K562 (cell line): ENCODE data around the gene NPFFR1. TPM values are rescaled to one million over a fixed set of nuclear protein-coding genes. Genes with fewer than 3 reads are reported as not detected.

Experiments used
- ARID4B ChIP-seq: sonication (generic); formaldehyde crosslinking; IDR thresholded peaks from 2 replicates; pipeline ENCODE4 v1.8.0; 2022; ENCODE audit warnings: mild to moderate bottlenecking, missing genetic modification reagents
- BRCA1 ChIP-seq, 2 experiments: fragments of 450-650 bp in 1 of 2; sonication (generic) in 1 of 2; formaldehyde crosslinking in 1 of 2; IDR thresholded peaks; 2 replicates each; pipeline versions ENCODE4 v1.5.0 to v1.6.1; 2017 to 2020; ENCODE audit warnings: mild to moderate bottlenecking in 1 of 2, missing genetic modification reagents in 1 of 2
- CBFA2T3 ChIP-seq: fragments of 450-650 bp; IDR thresholded peaks from 2 replicates; pipeline ENCODE4 v1.6.1; 2017
- CTBP1 ChIP-seq: fragments of 450-650 bp; IDR thresholded peaks from 2 replicates; pipeline ENCODE4 v1.6.1; 2016; ENCODE audit warnings: borderline replicate concordance
- FIP1L1 ChIP-seq: fragments of 200-400 bp; formaldehyde crosslinking; IDR thresholded peaks from 2 replicates; pipeline ENCODE4 v1.6.1; 2018; ENCODE audit warnings: mild to moderate bottlenecking, low read depth, low read length; ENCODE audit not compliant: poor library complexity, severe bottlenecking
- FOXK2 ChIP-seq, 2 experiments: fragments of 450-650 bp; IDR thresholded peaks in 1 of 2; conservative IDR thresholded peaks in 1 of 2; 2 replicates each; pipeline ENCODE4 v1.6.1; 2016; ENCODE audit warnings: low read depth in 2 of 2, mild to moderate bottlenecking in 1 of 2
- FOXP1 ChIP-seq: sonication (generic); formaldehyde crosslinking; IDR thresholded peaks from 2 replicates; pipeline ENCODE4 v1.8.0; 2022; ENCODE audit warnings: mild to moderate bottlenecking, missing genetic modification reagents
- HMBOX1 ChIP-seq: sonication (generic); IDR thresholded peaks from 2 replicates; pipeline ENCODE4 v1.6.1; 2016
- KLF13 ChIP-seq: fragments of 450-650 bp; IDR thresholded peaks from 2 replicates; pipeline ENCODE4 v1.6.1; 2016; ENCODE audit warnings: missing genetic modification characterization, low read depth, mild to moderate bottlenecking, missing compliant biosample characterization, moderate library complexity, borderline replicate concordance
- POLR2B ChIP-seq: fragments of 450-650 bp; IDR thresholded peaks from 2 replicates; pipeline ENCODE4 v1.6.1; 2018; ENCODE audit warnings: low read depth; ENCODE audit not compliant: partially characterized antibody
- PTTG1 ChIP-seq: fragments of 450-650 bp; IDR thresholded peaks from 2 replicates; pipeline ENCODE4 v1.6.1; 2016; ENCODE audit warnings: low read depth, mild to moderate bottlenecking, missing genetic modification characterization, missing compliant biosample characterization
- RAD51 ChIP-seq: fragments of 450-650 bp; IDR thresholded peaks from 2 replicates; pipeline ENCODE4 v1.7.1; 2016; ENCODE audit warnings: low read depth, mild to moderate bottlenecking, borderline replicate concordance
- RFX7 ChIP-seq: fragments of 250-450 bp; sonication (Bioruptor Pico); IDR thresholded peaks from 2 replicates; pipeline ENCODE4 v1.5.1; 2021; ENCODE audit warnings: mild to moderate bottlenecking
- SMARCA4 ChIP-seq: fragments of 450-650 bp; IDR thresholded peaks from 2 replicates; pipeline ENCODE4 v1.6.1; 2016
- SMARCE1 ChIP-seq: fragments of 450-650 bp; IDR thresholded peaks from 2 replicates; pipeline ENCODE4 v1.7.1; 2016; ENCODE audit warnings: mild to moderate bottlenecking
- TEAD2 ChIP-seq: fragments of 450-650 bp; IDR thresholded peaks from 2 replicates; pipeline ENCODE4 v1.6.1; 2016; ENCODE audit warnings: missing genetic modification characterization, control low read depth, missing compliant biosample characterization
- TEAD4 ChIP-seq, 2 experiments: sonication (generic) in 1 of 2; formaldehyde crosslinking in 1 of 2; IDR thresholded peaks; 2 replicates each; pipeline versions ENCODE4 v1.6.1 to v1.8.0; 2012 to 2022; ENCODE audit warnings: borderline replicate concordance in 1 of 2, inconsistent platforms in 1 of 2, low read length in 1 of 2, mild to moderate bottlenecking in 1 of 2, missing genetic modification reagents in 1 of 2
- ZBTB1 ChIP-seq: sonication (generic); formaldehyde crosslinking; IDR thresholded peaks from 2 replicates; pipeline ENCODE4 v1.8.1; 2023; ENCODE audit warnings: missing genetic modification reagents, low read depth, mild to moderate bottlenecking, borderline replicate concordance
- ZFX ChIP-seq: sonication (generic); formaldehyde crosslinking; IDR thresholded peaks from 2 replicates; pipeline ENCODE4 v1.8.0; 2022; ENCODE audit warnings: mild to moderate bottlenecking, missing genetic modification reagents, moderate library complexity
- ZNF212 ChIP-seq: fragments of 450-650 bp; formaldehyde crosslinking; IDR thresholded peaks from 2 replicates; pipeline ENCODE4 v1.4.0; 2020; ENCODE audit warnings: mild to moderate bottlenecking
- ZNF239 ChIP-seq: fragments of 250-450 bp; sonication (Bioruptor Pico); IDR thresholded peaks from 2 replicates; pipeline ENCODE4 v1.4.0; 2020; ENCODE audit warnings: mild to moderate bottlenecking
- ZNF561 ChIP-seq: fragments of 450-650 bp; formaldehyde crosslinking; conservative IDR thresholded peaks from 2 replicates; pipeline ENCODE4 v1.4.0; 2020; ENCODE audit warnings: mild to moderate bottlenecking, moderate library complexity
- polyA plus RNA-seq, 8 experiments: library from polyadenylated mRNA; depleted of rRNA in 4 of 8; stranded (reverse) in 5 of 8; unstranded in 3 of 8; fragments of >200 nt; fragmentation: Nextera tagmentation in 2 of 8; fragmentation: Illumina TruSeq in 1 of 8; extraction: Ambion mirVana in 2 of 8; extraction: Trizol in 1 of 8; gene quantifications; 2 replicates each; pipeline versions ENCODE4 v1.2.1 to v1.2.3, GENCODE V29; 2011 to 2014; ENCODE audit warnings: inconsistent platforms in 1 of 8, missing spikeins in 1 of 8
- total RNA-seq, 7 experiments: library from RNA; depleted of rRNA in 6 of 7; stranded (reverse); fragments of >200 nt in 6 of 7; fragmentation: Illumina TruSeq in 2 of 7; extraction: Trizol in 2 of 7; gene quantifications; 2 replicates each; pipeline versions ENCODE4 v1.2.1 to v1.2.3, GENCODE V29; 2011 to 2021; ENCODE audit warnings: low replicate concordance in 1 of 7

The NPFFR1 gene
- total and polyA plus RNA-seq, 9 of the 15 experiments (the other 6 are each of a cell fraction or from before 2014, with no cell fraction given) = under 0.01 TPM; not detected in 8

GRCh38 chr10:70233109-70233938, 50.5 kb downstream of the NPFFR1 start, which contains the start of gene PPA1 (continued):
- TF ChIP-seq ARID4B (peak; percentile 83; the same call in 1 of the 2 replicates), ZNF561 (CRISPR knock-in tag) (no peak), FOXP1 (CRISPR knock-in tag) (peak; percentile 91), HMBOX1 (peak; percentile 73; the same call in 1 of the 2 replicates), FOXK2 (conservative IDR thresholded peaks at IDR 0.05 in 1 of 2, IDR thresholded peaks at IDR 0.05 in 1 of 2; ENCODE audit: low read depth in 2 of 2) (0 out of 4 replicates have a peak, but pooled peaks of 1 of the 2 experiments have one; percentile 17), BRCA1 (IDR thresholded peaks at IDR 0.05) (no peak), BRCA1 (CRISPR knock-in tag; IDR thresholded peaks at IDR 0.05) (no peak), CBFA2T3 (peak; percentile 48), ZFX (CRISPR knock-in tag) (peak; percentile 94), KLF13 (peak; percentile 73), POLR2B (peak; percentile 89), FIP1L1 (peak; percentile 85), CTBP1 (peak; percentile 77; the same call in 1 of the 2 replicates), ZNF239 (CRISPR knock-in tag) (0 out of 2 replicates have a peak, but pooled peaks have one; percentile 12), RAD51 (peak; percentile 83), SMARCE1 (peak; percentile 79), SMARCA4 (peak; percentile 84), RFX7 (CRISPR knock-in tag) (no peak), ZBTB1 (CRISPR knock-in tag) (peak; percentile 65; the same call in 1 of the 2 replicates), TEAD2 (tag) (no peak), TEAD4 (IDR thresholded peaks at IDR 0.05; ENCODE audit: low read length) (peak; percentile 32; the same call in 1 of the 2 replicates), TEAD4 (CRISPR knock-in tag; IDR thresholded peaks at IDR 0.05; ENCODE audit: borderline replicate concordance) (no peak), PTTG1 (tag) (no peak), ZNF212 (0 out of 2 replicates have a peak, but pooled peaks have one; percentile 45)
